NB4 (cell line): ENCODE results near the gene FBXW8.

Source experiments
- DNase-seq: peaks from one replicate; pipeline ENCODE4 v3.0.0; 2010; ENCODE audit warnings: low read depth
- H3K4me3 ChIP-seq: one replicate; pipeline ENCODE4 v1.5.1; 2011; ENCODE audit warnings: mild to moderate bottlenecking, low read depth, low read length, moderate library complexity
- CTCF ChIP-seq: IDR thresholded peaks from one replicate; pipeline ENCODE4 v1.5.1; 2012; ENCODE audit warnings: low read depth, low read length
- MAX ChIP-seq: IDR thresholded peaks from 2 replicates; pipeline ENCODE4 v1.6.1; 2011; ENCODE audit warnings: low read depth, low read length
- MYC ChIP-seq: IDR thresholded peaks from 2 replicates; pipeline ENCODE4 v1.6.1; 2011; ENCODE audit warnings: low read depth, low read length
- POLR2A ChIP-seq: IDR thresholded peaks from 2 replicates; pipeline ENCODE4 v1.6.1; 2011; ENCODE audit warnings: mild to moderate bottlenecking; ENCODE audit not compliant: insufficient read length; ENCODE audit errors: extremely low read depth

The FBXW8 gene

DNA sequence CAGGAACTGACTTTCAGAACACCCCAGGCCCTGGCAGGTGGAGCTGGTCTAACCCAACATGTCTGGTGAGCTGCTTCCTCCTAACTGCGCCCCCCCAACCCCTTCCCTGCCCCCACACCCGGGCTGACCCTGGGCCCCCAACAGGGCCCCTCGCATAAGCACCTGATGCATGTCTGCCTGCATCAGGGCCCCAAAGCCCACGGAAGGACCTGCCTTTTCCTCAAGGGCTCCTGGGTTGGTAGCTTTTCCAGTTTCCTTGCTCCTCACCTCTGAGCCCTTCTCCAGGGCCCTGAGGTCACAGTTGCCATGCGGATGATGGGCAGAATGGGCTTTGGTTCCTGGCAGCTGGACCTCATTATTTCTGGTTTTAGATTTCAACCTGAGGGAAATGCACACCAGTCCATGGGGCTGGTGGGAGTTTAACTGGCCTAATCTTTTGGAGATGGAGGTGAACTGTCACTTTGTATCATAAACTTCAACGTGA lies 170.0 kb downstream of the FBXW8 start:
- no peak for DNase-seq
- TF ChIP-seq POLR2A (no peak), MYC (no peak), CTCF (no peak), MAX (no peak)
- no peak overlapping the region for H3K4me3 ChIP-seq
